SIG-M5 treated with dmso at 0.1 percent for 504 hours (cell line): Measurements from ENCODE around the gene KRTAP10-2.

ENCODE experiments used
- DNase-seq: peaks from one replicate; lab custom pipeline; 2025; ENCODE audit not compliant: unreplicated experiment; lab: John Stamatoyannopoulos, UW

KRTAP10-2 gene

DNA sequence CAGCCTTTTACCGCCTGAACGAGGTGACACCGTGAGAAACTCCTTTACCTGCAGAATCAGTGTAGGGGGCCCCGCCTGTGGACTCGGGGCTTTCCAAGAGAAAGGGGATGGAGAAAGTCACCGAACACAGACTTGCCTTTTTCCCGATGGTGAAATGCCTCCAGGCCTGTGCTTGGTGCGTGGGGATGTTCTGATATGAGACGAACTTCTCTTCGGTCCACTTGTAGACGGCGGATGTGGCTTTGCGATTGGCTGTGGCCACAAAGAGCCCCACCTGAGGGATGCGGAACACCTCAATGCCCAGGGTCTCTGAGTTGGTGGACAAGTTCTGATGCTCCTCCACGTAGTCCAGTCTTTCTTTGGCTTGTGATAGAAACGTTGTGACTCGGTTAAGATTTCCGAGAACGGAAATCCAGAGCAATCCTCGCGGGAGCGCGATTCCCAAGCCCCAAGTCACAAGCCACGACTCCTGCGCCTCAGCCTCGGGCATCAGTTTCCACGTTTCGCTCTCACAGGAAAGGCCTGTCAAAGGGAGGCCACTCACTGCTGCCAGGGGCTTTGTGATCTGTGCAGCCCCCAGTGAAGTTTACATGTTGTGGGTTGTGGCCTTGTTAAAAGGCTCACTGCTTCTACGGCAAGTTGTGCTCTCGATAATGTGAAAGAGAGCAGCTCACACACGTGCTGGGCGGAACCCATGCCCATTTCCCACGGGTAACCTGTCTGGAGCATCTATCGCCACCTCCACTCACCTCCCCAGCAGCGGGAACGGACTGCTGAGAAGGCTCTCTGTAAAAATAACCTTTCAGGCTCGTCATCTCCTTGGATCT lies 23.9 kb downstream of the KRTAP10-2 start:
- DNase-seq = no peak

DNA sequence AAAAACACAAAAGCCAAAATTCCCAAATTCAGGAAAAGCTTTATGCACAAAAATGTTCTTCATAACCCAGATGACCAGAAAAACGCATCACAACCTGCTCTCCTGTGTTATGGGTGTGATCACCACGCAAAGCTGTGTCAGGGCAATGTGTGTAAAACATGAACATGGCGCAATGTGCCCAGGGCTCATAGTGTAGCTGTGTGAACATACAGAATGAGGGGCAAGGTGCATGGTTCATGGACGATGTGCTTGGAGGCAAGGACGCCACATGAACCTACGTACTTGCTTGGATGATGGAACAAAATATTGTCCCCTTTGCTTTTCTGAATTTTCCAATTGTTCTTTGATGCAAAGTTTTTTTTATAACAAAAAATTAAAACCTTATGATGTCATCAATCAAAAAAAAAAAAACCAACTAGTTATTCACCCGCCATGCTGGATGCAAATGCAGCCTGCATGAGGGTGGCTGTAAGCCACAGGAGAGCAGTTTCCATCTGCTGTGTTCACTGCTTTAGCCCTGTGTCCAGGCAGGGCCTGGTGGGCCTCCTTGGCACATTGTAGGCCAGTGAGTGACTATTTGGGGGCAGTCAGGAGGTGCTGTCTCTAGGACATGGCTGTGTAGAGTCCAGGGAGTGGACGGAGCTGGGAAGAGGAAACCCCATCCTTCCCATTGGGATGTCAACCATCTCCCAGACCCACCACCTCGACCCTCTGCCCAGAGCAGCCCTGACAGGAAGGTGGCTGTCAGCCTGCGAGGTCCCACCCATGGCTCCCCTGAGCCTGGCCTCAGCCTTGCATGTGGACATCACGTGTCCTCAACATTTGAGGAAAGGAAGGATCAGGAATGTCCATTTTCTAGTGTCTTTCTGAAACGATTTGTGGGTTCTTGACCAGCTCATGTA lies 25.0 kb downstream of the KRTAP10-2 start:
- DNase-seq = no peak

DNA sequence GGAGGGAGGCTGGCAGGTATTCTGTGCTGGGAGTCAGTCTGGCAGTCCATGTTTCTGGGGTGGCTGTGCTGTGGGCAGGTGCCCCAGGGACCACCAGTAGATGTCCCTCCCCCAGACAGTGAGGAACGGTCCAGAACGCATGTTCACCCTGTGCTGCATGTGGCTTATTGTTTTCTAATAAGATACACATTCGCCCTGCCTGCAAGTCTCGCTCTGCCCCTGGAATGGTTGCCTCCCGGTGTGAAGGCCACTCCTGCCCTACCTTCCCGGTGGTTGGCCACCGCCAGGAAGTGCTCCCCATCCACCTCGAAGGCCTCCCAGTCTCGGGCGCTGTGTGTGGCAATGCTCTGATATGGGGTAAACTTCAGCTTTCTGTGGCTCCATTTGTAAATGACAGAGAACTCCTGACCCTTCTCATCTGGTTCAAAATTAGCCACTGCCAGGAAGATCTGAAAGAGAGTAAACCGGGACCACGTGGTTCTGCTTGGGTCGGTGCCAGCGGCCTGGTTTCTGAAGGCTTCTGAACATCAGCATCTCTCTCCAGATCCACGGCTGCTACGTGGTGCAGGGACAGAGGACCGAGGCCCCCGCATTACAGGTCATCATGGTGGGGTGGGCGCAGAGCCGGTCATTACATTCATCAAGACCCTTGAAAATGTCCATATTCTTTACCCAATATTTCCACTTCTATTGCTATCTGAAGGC lies 25.8 kb downstream of the KRTAP10-2 start:
- no peak for DNase-seq

DNA sequence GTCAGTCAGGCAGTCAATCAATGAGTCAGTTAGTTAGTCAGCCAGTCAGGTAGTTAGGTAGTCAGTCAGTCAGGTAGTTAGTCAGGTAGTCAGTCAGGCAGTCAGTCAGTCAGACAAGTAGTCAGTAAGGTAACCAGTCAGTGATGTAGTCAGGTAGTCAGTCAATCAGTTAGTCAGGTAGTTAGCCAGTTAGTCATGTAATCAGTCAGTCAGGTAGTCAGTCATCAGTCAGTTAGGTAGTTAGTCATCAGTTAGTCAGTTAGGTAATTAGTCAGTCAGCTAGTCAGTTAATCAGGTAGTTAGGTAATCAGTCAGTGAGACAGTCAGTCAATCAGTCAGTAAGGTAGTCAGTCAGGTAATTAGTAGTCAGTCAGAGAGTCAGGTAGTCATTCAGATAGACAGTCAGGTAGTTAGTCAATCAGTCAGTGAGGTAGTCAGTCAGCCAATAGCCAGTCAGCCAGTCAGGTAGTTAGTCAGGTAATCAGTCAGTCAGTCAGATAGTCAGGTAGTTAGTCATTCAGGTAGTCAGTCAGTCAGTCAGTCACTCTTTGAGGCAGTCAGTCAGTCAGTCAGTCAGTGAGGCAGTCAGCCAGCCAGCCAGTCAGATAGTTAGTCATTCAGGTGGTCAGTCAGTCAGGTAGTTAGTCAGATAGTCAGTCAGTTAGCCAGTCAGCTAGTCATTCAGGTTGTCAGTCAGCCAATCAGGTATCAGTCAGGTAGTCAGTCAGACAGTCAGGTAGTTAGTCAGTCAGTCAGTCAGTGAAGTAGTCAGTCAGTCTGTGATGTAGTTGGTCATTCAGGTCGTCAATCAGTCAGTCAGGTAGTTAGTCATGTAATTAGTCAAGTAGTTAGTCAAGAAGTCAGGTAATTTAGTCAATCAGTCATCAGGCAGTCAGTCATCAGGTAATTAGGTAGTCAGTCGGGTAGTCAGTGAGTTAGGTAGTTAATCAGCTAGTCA lies 26.6 kb downstream of the KRTAP10-2 start:
- no peak for DNase-seq

DNA sequence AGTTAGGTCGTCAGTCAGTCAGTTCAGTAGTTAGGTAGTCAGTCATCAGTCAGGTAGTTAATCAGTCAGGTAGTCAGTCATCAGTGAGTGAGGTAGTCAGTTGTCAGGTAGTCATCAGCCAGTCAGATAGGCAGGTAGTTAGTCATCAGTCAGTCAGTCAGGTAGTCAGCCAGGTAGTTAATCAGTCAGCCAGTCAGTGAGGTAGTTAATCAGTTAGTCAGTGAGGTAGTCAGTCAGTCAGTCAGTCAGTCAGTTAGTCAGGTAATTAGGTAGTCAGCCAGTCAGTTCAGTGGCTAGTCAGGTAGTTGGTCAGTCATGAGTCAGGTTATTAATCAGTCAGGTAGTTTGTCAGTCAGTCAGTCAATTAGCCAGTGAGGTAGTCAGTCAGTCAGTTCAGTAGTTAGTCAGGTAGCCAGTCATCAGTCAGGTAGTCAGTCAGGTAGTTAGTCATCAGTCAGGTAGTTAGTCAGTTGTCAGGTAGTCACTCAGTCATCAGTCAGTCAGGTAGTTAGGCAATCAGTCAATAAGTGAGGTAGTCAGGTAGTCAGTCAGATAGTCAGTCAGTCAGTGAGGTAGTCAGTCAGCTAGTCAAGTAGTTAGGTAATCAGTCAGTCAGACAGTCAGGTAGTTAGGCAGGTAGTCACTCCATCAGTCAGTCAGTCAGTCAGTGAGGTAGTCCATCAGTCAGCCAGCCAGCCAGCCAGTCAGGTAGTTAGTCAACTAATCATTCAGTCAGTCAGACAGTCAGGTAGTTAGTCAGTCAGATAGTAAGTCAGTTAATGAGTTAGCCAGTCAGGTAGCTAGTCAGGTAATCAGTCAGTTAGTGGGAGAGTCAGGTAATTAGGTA lies 27.5 kb downstream of the KRTAP10-2 start:
- no peak for DNase-seq

DNA sequence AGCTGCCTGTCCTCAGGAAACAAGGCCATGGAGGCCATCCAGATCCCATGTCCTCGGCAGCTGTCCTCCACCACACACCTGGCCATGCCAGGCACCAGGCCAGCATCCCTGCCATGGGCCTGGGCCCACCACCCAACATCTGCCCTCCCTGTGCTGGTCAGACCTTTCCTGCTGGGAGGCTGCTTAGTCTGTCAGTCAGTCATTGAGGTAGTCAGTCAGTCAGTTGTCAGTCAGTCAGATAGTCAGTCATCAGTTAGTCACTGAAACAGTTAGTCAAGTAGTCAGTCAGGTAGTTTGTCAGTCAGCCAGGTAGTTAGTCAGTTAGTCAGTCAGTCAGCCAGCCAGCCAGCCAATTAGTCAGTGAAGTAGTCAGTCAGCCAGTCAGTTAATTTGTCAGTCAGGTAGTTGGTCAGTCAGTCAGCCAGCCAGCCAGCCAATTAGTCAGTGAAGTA lies 28.5 kb downstream of the KRTAP10-2 start:
- no peak for DNase-seq

DNA sequence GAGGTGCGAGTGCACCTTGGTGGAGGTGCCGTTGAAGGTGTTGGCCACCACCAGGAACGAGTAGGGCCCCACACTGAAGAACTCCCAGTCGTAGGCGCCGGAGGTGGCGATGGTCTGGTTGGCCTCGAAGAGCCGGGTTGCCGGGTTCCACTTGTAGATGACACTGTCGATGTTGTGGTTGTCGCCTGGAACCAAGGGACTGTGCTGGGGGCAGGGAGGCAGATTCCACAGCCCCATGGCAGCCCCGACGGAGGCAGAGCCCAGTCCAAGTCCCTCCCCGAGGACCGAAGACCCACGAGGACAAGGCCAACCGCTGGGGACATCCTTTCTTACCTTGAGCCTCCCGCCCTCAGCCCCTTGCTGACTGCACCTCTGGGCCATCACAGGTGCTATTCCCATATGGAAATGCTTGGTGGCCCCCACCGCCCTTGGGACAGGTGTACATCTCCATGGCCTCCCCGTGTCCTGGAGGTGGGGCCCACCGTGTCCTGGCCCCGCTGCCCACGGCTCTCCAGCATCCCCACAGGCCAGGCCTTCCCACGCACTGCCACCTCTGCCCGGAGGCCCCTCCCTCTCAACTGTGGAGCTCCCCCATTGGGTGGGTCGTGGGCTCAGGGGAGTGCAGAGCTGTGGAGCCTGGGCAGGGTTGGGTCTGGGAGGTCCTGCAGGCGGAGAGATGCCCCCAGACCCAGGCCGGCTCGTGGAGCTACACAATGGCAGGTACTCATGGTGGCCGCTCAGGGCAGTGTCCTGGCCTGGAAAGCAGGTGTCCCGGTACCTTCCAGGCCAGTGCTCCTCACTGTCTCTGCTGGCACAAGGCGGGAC lies 29.2 kb downstream of the KRTAP10-2 start:
- no peak for DNase-seq

DNA sequence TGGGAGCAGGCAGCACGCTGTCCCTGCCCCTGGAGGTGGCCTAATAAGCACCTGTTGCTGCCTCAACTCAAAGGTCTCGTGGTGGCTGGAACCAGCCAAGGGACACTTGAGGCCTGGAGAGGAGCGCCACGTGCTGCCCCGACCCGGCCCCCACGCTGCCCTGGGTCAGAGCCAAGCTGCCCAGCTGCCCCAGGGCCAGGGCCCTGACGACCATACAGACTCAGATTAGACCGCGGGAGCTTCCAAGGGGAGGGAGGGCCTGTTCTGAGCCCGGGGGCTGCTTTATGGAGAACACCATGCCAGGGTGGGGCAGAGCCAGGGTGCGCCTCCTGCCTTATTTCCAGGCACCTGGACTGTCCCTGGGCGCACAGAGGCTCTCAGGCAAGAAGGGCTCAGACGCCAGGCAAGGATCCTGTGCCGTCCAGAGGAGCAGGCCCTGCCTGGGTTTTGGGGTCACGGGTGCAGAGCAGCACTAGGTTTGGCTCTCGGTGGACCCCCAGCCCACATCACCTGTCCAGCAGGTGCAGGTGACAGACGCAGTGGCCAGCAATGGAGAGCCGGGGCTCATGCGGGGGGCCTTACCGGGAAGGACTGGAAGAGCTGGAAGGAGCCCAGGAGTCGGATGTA lies 29.9 kb downstream of the KRTAP10-2 start:
- DNase-seq = no peak

DNA sequence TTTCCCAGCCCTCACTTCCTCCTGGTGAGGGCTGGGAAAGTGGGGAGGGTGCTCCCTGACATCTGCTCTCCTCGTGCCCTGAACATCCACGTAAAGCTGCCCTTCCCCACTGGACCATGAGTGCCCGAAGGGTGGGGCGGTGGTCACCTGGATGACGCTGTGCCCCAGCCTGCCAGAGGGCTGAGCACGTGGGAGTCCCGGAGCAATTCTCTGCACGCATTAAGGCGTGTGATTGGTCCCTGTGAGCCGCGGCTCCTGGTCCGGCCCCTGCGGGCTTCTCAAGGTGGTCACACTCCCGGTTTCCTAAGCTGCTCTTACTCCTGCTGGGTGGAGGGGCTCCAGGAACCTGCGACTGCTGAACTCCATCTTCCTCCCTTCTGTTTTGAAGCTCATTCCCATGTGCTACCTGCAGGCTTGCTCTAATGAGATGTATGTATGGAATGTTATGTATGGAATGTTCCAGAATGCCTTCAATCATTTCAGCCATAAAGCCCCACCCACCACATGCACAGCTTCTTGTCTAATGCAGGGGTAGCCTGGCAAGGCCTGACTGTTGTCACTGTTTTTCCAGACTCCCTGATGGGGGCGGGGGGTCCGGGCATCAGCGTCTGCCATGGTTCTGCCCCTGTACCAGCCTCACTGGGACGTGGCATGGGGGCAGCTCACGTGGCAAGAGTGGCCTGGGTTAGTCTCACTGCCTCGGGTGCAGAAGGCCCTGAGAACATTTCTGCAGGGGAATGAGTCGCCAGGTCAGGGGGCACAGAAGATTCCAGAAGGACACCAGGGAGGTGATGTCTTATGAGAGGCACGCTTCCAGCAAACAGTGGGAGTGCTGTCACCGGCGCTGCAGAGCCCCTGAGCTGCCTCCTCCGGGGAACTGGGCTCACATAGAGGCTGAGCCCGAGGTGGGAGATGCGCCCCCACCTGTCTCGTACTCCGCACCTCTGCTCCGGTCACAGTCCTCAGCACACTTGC lies 30.7 kb downstream of the KRTAP10-2 start:
- no peak for DNase-seq

DNA sequence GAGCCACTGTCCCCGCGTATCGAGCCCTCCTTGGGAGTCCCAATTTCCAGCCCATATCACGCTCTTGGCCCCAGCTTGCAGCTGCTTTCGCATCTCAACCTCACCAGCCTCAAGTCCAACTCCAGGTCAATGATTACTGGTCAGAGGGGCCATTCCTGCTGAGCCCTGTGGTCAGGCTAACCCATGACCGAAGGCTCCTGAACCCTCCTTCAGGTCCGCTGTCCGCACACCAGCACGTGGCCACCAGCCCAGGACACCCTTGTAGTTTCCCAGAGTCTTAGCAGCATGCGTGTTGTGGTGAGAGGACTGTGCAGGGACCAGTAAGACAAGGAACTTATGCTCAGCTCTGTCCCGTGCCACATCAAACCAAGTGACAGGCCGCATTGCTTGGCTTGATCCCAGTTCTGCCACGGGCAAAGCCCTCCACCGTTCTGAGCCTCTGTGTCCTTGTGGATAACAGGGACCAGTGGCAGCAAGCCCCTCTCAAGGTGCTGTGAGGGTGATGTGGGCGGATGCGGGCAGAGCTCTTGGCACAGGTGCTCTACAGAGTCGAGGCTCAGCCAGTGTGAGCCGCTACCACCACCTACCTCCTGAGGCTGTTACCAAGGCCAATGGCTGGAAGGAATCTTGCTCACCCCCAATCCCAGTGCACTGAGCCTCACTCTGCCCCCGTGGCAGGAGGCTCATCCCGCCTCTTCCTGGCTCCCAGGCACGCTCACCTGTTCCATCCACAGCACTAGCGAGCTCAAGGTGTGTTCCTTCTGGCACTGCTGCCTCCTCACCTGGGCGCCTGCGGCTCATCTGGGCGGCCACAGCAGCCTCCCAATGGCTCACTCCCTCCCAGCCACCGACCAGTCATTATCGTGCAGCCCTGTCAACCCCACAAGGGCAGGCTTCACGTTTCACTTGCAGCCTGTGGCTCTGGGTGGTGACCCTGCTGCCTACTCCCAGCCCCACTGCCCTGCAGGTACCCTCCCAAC lies 31.7 kb downstream of the KRTAP10-2 start:
- DNase-seq = no peak

DNA sequence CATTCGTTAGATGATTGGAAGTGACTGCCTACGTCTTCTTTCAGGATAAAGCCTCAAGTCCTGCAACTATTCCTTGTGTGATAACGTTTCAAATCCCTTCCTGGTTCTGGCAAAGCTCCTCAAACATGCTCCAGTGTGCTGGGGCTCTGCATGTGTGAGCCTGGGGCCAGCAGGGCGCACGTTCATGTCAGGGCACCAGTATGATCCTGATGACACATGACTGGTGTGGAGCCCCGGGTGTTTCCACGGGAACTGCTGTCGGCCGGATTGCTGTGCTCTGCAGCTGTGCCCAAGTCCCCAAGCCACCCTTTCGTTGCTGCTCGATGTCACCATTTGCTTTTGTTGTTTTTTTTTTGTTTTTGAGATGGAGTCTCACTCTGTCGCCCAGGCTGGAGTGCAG lies 32.6 kb downstream of the KRTAP10-2 start:
- DNase-seq = no peak

DNA sequence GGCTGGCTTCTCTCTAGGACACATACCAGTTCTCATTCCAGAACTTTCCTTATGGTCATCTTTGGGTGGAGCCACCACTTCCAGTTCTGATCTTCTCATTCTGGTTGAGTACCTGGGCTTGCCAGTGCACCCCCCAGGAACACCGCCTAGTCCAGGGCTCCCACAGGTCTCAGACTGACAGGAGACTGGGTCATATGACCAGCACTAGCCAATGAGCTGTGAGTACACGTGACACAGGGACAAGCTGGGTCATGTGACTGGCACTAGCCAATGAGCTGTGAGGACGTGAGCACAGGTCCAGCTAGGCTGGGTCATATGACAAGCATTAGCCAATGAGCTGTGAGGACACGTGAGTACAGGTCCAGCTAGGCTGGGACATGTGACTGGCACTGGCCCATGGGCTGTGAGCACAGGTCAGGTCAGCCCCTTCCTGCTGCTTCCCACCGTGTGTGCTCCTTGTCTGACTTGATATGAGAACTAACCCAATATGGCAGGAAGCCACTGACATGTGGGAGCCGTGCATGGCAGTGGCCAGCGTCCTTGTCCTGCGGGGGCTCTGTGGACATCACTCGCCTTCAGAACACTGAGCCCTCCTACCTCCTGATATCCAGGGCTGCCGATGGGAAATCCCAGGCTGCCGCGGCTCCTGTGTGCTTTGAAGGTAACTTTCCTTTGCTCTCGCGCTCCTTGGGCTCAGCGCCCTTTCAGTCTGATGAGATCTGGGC lies 34.0 kb downstream of the KRTAP10-2 start:
- DNase-seq = no peak

DNA sequence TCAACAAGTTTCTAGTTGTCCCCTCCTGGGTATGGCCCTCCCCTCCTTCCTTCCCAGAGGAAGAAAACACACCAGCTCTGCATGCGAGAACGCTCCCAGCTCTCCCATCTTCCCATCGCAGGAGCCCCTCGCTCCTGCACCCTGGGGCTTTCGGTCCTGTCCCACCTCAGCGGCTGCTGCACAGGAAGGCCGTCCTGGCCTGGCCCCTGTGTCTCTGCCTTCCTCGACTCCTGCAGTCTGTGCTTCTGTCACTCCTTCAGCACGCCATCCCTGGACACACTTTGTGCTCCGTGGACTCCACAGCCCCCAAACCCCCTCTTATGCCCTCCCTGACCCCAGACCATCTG lies 34.5 kb downstream of the KRTAP10-2 start:
- DNase-seq = no peak

DNA sequence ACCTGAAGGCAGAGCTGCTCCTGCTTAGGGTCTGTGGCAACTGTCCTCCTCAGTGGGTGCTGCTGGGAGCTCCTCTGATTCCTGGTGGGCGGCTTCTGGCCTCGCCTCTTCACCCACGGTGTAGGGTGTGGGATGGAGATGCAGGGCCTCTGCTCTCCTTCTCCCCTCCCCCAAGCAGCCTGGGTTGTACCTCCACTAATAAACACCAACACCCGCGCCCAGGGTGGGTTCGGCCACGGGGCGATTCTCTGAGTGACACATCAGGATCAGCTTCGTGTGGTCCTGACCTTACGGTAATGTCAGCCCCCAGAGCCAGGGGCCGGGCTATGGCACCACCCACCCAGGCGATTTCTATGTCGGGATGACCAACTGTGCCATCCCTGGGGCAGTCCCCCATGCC lies 35.0 kb downstream of the KRTAP10-2 start:
- DNase-seq = no peak
